ENCODE measurements around the gene OR13A1.
"Not testable (repeated sequence)": the region's sequence is repeated elsewhere in the genome, so short reads cannot be mapped to it uniquely, and the experiment has no call there.

OR13A1 gene

DNA sequence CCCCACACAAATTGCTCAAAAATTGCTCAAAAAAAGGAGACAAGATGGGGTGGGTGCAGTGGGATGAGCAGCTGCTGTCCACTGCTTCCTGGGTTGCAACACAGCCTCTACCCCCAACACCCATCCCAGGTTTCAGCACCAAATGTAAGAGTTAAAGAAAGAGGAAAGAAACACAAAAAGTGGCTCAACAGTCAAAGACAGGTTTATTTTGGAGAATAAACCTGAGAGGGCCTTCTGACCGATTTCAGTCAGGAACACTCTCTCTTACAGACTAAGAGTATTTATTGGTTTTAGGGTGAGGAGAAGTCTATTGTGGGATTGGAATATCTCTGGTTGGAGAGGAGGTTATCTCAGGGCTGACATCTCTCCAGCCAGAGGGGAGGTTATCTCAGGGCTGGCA is 28.4 kb downstream of the OR13A1 start:
- H3K4me3 ChIP-seq (ENCODE audit: insufficient read depth, low read depth, low read length, poor library complexity, severe bottlenecking): no peak overlapping the region
- no peaks in the 10 kb centered on the region for H3K27me3 ChIP-seq (replicated peaks; ENCODE audit: control insufficient read depth, insufficient read depth, low read length, poor library complexity, severe bottlenecking)
- H3K9me3 ChIP-seq (ENCODE audit: control insufficient read depth, low read length): no peaks in the 10 kb centered on the region
- DNase-seq: no peak
- no peaks in the 10 kb centered on the region for H3K4me1 ChIP-seq (ENCODE audit: control insufficient read depth, insufficient read depth, low read length, poor library complexity, severe bottlenecking)
- H3K27ac ChIP-seq (ENCODE audit: insufficient read depth, low read length, poor library complexity, severe bottlenecking): no peak overlapping the region
- no peaks in the 10 kb centered on the region for H3K36me3 ChIP-seq (ENCODE audit: control insufficient read depth, insufficient read depth, low read length)

GRCh38 chr10:45282061-45282460 is 33.3 kb downstream of the OR13A1 start:
- H3K4me3 ChIP-seq (ENCODE audit: insufficient read depth, low read depth, low read length, poor library complexity, severe bottlenecking): no peak overlapping the region
- no peak for DNase-seq

DNA sequence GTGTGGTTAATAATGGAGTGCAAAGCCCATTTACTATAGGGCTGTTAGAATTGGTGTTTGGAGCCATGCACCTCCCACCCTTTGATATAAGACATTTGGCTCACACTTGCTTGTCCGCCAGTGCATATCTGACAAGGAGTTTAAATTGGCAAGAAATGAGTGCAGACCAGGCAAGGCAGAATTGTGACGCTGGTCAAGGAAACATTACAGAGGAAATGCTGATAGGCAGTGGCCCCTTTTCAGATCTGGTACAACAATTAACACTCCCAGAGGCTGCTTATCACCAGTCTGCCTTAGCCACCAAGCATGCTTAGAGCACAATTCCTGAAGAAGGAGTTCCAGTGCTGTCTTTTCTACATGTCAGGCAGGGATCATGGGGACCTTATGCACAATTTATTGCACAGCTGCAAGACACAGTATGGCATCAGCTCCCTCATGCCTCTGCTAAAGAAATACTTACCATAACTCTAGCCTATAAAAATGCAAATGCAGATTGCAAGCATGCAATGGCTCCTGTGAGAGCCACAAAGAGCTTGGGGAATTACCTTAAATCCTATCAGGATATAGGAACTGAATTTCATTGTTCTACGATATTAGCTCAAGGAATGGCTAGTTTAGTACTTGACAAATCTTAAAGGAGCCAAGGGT is 35.2 kb downstream of the OR13A1 start:
- H3K27ac ChIP-seq (ENCODE audit: insufficient read depth, low read length, poor library complexity, severe bottlenecking): no peak overlapping the region
- H3K27me3 ChIP-seq (replicated peaks; ENCODE audit: control insufficient read depth, insufficient read depth, low read length, poor library complexity, severe bottlenecking): no peaks in the 10 kb centered on the region
- H3K4me1 ChIP-seq (ENCODE audit: control insufficient read depth, insufficient read depth, low read length, poor library complexity, severe bottlenecking): no peaks in the 10 kb centered on the region
- no peak overlapping the region for H3K4me3 ChIP-seq (ENCODE audit: insufficient read depth, low read depth, low read length, poor library complexity, severe bottlenecking)
- no peak for DNase-seq
- H3K9me3 ChIP-seq (ENCODE audit: control insufficient read depth, low read length): no peaks in the 10 kb centered on the region
- H3K36me3 ChIP-seq (ENCODE audit: control insufficient read depth, insufficient read depth, low read length): no peaks in the 10 kb centered on the region

More at GRCh38 chr10:45282061-45282460, 33.3 kb downstream of the OR13A1 start:
- no peaks in the 10 kb centered on the region for H3K4me1 ChIP-seq (ENCODE audit: control insufficient read depth, insufficient read depth, low read length, poor library complexity, severe bottlenecking)
- H3K9me3 ChIP-seq (ENCODE audit: control insufficient read depth, low read length): no peaks in the 10 kb centered on the region
- no peaks in the 10 kb centered on the region for H3K36me3 ChIP-seq (ENCODE audit: control insufficient read depth, insufficient read depth, low read length)
- H3K27ac ChIP-seq (ENCODE audit: insufficient read depth, low read length, poor library complexity, severe bottlenecking): no peak overlapping the region
- H3K27me3 ChIP-seq (replicated peaks; ENCODE audit: control insufficient read depth, insufficient read depth, low read length, poor library complexity, severe bottlenecking): no peaks in the 10 kb centered on the region

GRCh38 chr10:45279682-45280081 is 35.7 kb downstream of the OR13A1 start:
- Histone ChIP-seq H3K4me1 (ENCODE audit: control insufficient read depth, insufficient read depth, low read length, poor library complexity, severe bottlenecking) (no peaks in the 10 kb centered on the region), H3K27me3 (replicated peaks; ENCODE audit: control insufficient read depth, insufficient read depth, low read length, poor library complexity, severe bottlenecking) (no peaks in the 10 kb centered on the region), H3K9me3 (ENCODE audit: control insufficient read depth, low read length) (no peaks in the 10 kb centered on the region), H3K4me3 (ENCODE audit: insufficient read depth, low read depth, low read length, poor library complexity, severe bottlenecking) (no peak overlapping the region), H3K27ac (ENCODE audit: insufficient read depth, low read length, poor library complexity, severe bottlenecking) (no peak overlapping the region), H3K36me3 (ENCODE audit: control insufficient read depth, insufficient read depth, low read length) (no peaks in the 10 kb centered on the region)
- DNase-seq: no peak

GRCh38 chr10:45278860-45279498 is 36.4 kb downstream of the OR13A1 start:
- H3K27me3 ChIP-seq (replicated peaks; ENCODE audit: control insufficient read depth, insufficient read depth, low read length, poor library complexity, severe bottlenecking): no peaks in the 10 kb centered on the region
- H3K4me1 ChIP-seq (ENCODE audit: control insufficient read depth, insufficient read depth, low read length, poor library complexity, severe bottlenecking): no peaks in the 10 kb centered on the region
- DNase-seq: no peak
- H3K9me3 ChIP-seq (ENCODE audit: control insufficient read depth, low read length): no peaks in the 10 kb centered on the region
- H3K27ac ChIP-seq (ENCODE audit: insufficient read depth, low read length, poor library complexity, severe bottlenecking): no peak overlapping the region
- no peak overlapping the region for H3K4me3 ChIP-seq (ENCODE audit: insufficient read depth, low read depth, low read length, poor library complexity, severe bottlenecking)
- H3K36me3 ChIP-seq (ENCODE audit: control insufficient read depth, insufficient read depth, low read length): no peaks in the 10 kb centered on the region

- H3K36me3 ChIP-seq (ENCODE audit: control insufficient read depth, insufficient read depth, low read length); H3K9me3 ChIP-seq (ENCODE audit: control insufficient read depth, low read length); H3K27me3 ChIP-seq (replicated peaks; ENCODE audit: control insufficient read depth, insufficient read depth, low read length, poor library complexity, severe bottlenecking); H3K27ac ChIP-seq (ENCODE audit: insufficient read depth, low read length, poor library complexity, severe bottlenecking); H3K4me3 ChIP-seq (ENCODE audit: insufficient read depth, low read depth, low read length, poor library complexity, severe bottlenecking); DNase-seq; H3K4me1 ChIP-seq (ENCODE audit: control insufficient read depth, insufficient read depth, low read length, poor library complexity, severe bottlenecking): not testable (repeated sequence)
Observed at GRCh38 chr10:45276146-45276545, 39.3 kb downstream of the OR13A1 start.

- no peaks in the 10 kb centered on the region for H3K9me3 ChIP-seq (ENCODE audit: control insufficient read depth, low read length)
- no peak overlapping the region for H3K4me3 ChIP-seq (ENCODE audit: insufficient read depth, low read depth, low read length, poor library complexity, severe bottlenecking)
- H3K27me3 ChIP-seq (replicated peaks; ENCODE audit: control insufficient read depth, insufficient read depth, low read length, poor library complexity, severe bottlenecking): no peaks in the 10 kb centered on the region
- DNase-seq: no peak
- no peaks in the 10 kb centered on the region for H3K4me1 ChIP-seq (ENCODE audit: control insufficient read depth, insufficient read depth, low read length, poor library complexity, severe bottlenecking)
- no peak overlapping the region for H3K27ac ChIP-seq (ENCODE audit: insufficient read depth, low read length, poor library complexity, severe bottlenecking)
- H3K36me3 ChIP-seq (ENCODE audit: control insufficient read depth, insufficient read depth, low read length): no peaks in the 10 kb centered on the region
Observed at GRCh38 chr10:45274364-45274763, 41.0 kb downstream of the OR13A1 start.

GRCh38 chr10:45267777-45268176 is 47.6 kb downstream of the OR13A1 start:
- H3K9me3 ChIP-seq (ENCODE audit: control insufficient read depth, low read length); H3K27ac ChIP-seq (ENCODE audit: insufficient read depth, low read length, poor library complexity, severe bottlenecking); DNase-seq; H3K36me3 ChIP-seq (ENCODE audit: control insufficient read depth, insufficient read depth, low read length); H3K27me3 ChIP-seq (replicated peaks; ENCODE audit: control insufficient read depth, insufficient read depth, low read length, poor library complexity, severe bottlenecking); H3K4me1 ChIP-seq (ENCODE audit: control insufficient read depth, insufficient read depth, low read length, poor library complexity, severe bottlenecking); H3K4me3 ChIP-seq (ENCODE audit: insufficient read depth, low read depth, low read length, poor library complexity, severe bottlenecking): not testable (repeated sequence)

DNA sequence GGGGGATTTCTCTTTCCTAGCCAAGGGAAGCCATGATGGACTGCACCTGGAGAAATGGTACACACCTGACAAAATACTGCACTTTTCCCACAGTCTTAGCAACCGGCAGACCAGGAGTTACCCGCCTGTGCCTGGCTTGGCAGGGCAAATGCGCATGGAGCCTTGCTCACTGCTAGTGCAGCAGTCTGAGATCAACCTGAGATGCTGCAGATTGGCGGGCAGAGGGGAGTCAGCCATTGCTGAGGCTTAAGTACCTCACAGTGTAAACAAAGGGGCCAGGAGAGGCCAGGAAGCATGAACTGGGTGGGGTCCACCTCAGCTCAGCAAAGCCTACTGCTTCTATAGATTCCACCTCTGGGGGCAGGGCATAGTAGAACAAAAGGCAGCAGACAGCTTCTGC is 49.4 kb downstream of the OR13A1 start:
- H3K27ac ChIP-seq (ENCODE audit: insufficient read depth, low read length, poor library complexity, severe bottlenecking): no peak overlapping the region
- no peak for DNase-seq
- no peaks in the 10 kb centered on the region for H3K27me3 ChIP-seq (replicated peaks; ENCODE audit: control insufficient read depth, insufficient read depth, low read length, poor library complexity, severe bottlenecking)
- no peak overlapping the region for H3K4me3 ChIP-seq (ENCODE audit: insufficient read depth, low read depth, low read length, poor library complexity, severe bottlenecking)
- no peaks in the 10 kb centered on the region for H3K9me3 ChIP-seq (ENCODE audit: control insufficient read depth, low read length)
- no peaks in the 10 kb centered on the region for H3K36me3 ChIP-seq (ENCODE audit: control insufficient read depth, insufficient read depth, low read length)
- H3K4me1 ChIP-seq (ENCODE audit: control insufficient read depth, insufficient read depth, low read length, poor library complexity, severe bottlenecking): no peaks in the 10 kb centered on the region

- Histone ChIP-seq H3K36me3 (ENCODE audit: control insufficient read depth, insufficient read depth, low read length) (no peaks in the 10 kb centered on the region), H3K4me3 (ENCODE audit: insufficient read depth, low read depth, low read length, poor library complexity, severe bottlenecking) (no peak overlapping the region), H3K27ac (ENCODE audit: insufficient read depth, low read length, poor library complexity, severe bottlenecking) (no peak overlapping the region), H3K9me3 (ENCODE audit: control insufficient read depth, low read length) (no peaks in the 10 kb centered on the region), H3K4me1 (ENCODE audit: control insufficient read depth, insufficient read depth, low read length, poor library complexity, severe bottlenecking) (no peaks in the 10 kb centered on the region), H3K27me3 (replicated peaks; ENCODE audit: control insufficient read depth, insufficient read depth, low read length, poor library complexity, severe bottlenecking) (no peaks in the 10 kb centered on the region)
- no peak for DNase-seq
Observed at GRCh38 chr10:45261946-45262345, 53.5 kb downstream of the OR13A1 start.
